HUES64 (cell line): ENCODE results near the gene USF1.
"Not testable (repeated sequence)": the region's sequence is repeated elsewhere in the genome, so short reads cannot be mapped to it uniquely, and the experiment has no call there.

Experiments
- H3K27ac ChIP-seq: 2 replicates; pipeline ENCODE4 v1.7.0; 2013; ENCODE audit warnings: low read depth, low read length, inconsistent platforms
- H3K27me3 ChIP-seq: 2 replicates; pipeline ENCODE4 v1.6.1; 2013; ENCODE audit warnings: mild to moderate bottlenecking, low read length; ENCODE audit not compliant: insufficient read depth
- H3K36me3 ChIP-seq: 2 replicates; pipeline ENCODE4 v1.6.1; 2013; ENCODE audit warnings: mild to moderate bottlenecking, low read length; ENCODE audit not compliant: insufficient read depth
- H3K4me1 ChIP-seq: 2 replicates; pipeline ENCODE4 v1.6.1; 2013; ENCODE audit warnings: mild to moderate bottlenecking, low read length, moderate library complexity; ENCODE audit not compliant: insufficient read depth
- H3K4me3 ChIP-seq: 2 replicates; pipeline ENCODE4 v1.5.1; 2013; ENCODE audit warnings: mild to moderate bottlenecking, low read length, moderate library complexity
- H3K9ac ChIP-seq: 2 replicates; pipeline ENCODE4 v1.6.1; 2013; ENCODE audit warnings: mild to moderate bottlenecking, low read depth, low read length
- H3K9me3 ChIP-seq: 2 replicates; pipeline ENCODE4 v1.6.1; 2013; ENCODE audit warnings: low read depth, low read length; ENCODE audit not compliant: insufficient read depth
- WGBS: fragments of 150-250, 120-280 bp; methylation state at CpG from one replicate; pipeline ENCODE4 v1.1.7; 2013; ENCODE audit warnings: missing lambda C conversion rate; 5-methylcytosine and 5-hydroxymethylcytosine counted together

Gene USF1

GRCh38 chr1:161017181-161017580 is 28.6 kb downstream of the USF1 start:
- H3K27me3 ChIP-seq, H3K36me3 ChIP-seq, H3K27ac ChIP-seq, H3K9me3 ChIP-seq, H3K9ac ChIP-seq: not testable (repeated sequence)
- WGBS: 58% methylated on average over 3 of the region's 7 CpGs
- peaks cover 44% of the 10 kb centered on the region for H3K4me1 ChIP-seq
- peak overlapping the region; percentile 13; the same call in 1 of the 2 replicates for H3K4me3 ChIP-seq

GRCh38 chr1:161016683-161017082 is 29.1 kb downstream of the USF1 start:
- H3K27ac ChIP-seq, H3K4me3 ChIP-seq, H3K9me3 ChIP-seq, H3K36me3 ChIP-seq, H3K27me3 ChIP-seq, H3K9ac ChIP-seq: not testable (repeated sequence)
- WGBS: 83% methylated on average over 1 of the region's 1 CpG
- H3K4me1 ChIP-seq: peaks cover 44% of the 10 kb centered on the region

GRCh38 chr1:161013488-161014230 is 32.1 kb downstream of the USF1 start:
- H3K27me3 ChIP-seq: no peaks in the 10 kb centered on the region
- H3K27ac ChIP-seq: peak overlapping the region; percentile 50
- peak overlapping the region; percentile 18; the same call in 1 of the 2 replicates for H3K4me3 ChIP-seq
- no peaks in the 10 kb centered on the region for H3K9me3 ChIP-seq
- H3K9ac ChIP-seq: 0 out of 2 replicates have a peak overlapping the region, but pooled peaks have one; percentile 0
- H3K36me3 ChIP-seq: peaks cover 9% of the 10 kb centered on the region; the same call in 1 of the 2 replicates
- WGBS: 75% methylated on average over 15 of the region's 15 CpGs
- H3K4me1 ChIP-seq: peaks cover 35% of the 10 kb centered on the region

- Histone ChIP-seq H3K36me3 (peaks cover 13% of the 10 kb centered on the region; the same call in 1 of the 2 replicates), H3K9ac (no peak overlapping the region), H3K4me1 (peaks cover 29% of the 10 kb centered on the region), H3K27ac (peak overlapping the region; percentile 48), H3K4me3 (no peak overlapping the region), H3K9me3 (no peaks in the 10 kb centered on the region), H3K27me3 (no peaks in the 10 kb centered on the region)
Measured at GRCh38 chr1:161013131-161013487, 32.7 kb downstream of the USF1 start.

- Histone ChIP-seq H3K27me3 (no peaks in the 10 kb centered on the region), H3K9me3 (no peaks in the 10 kb centered on the region), H3K4me1 (peaks cover 22% of the 10 kb centered on the region), H3K27ac (no peak overlapping the region), H3K9ac (no peak overlapping the region), H3K36me3 (peaks cover 18% of the 10 kb centered on the region), H3K4me3 (no peak overlapping the region)
- WGBS: 97% methylated on average over 2 of the region's 3 CpGs
Measured at GRCh38 chr1:161012420-161012819, 33.4 kb downstream of the USF1 start.

GRCh38 chr1:161009602-161010211 is 36.1 kb downstream of the USF1 start:
- H3K4me3 ChIP-seq: no peak overlapping the region
- no peaks in the 10 kb centered on the region for H3K9me3 ChIP-seq
- peaks cover 18% of the 10 kb centered on the region for H3K4me1 ChIP-seq
- H3K36me3 ChIP-seq: peaks cover 18% of the 10 kb centered on the region
- WGBS: 94% methylated on average over 7 of the region's 7 CpGs
- H3K27ac ChIP-seq: no peak overlapping the region
- no peak overlapping the region for H3K9ac ChIP-seq
- no peaks in the 10 kb centered on the region for H3K27me3 ChIP-seq

- Histone ChIP-seq H3K4me1 (peaks cover 13% of the 10 kb centered on the region), H3K9me3 (no peaks in the 10 kb centered on the region), H3K27me3 (no peaks in the 10 kb centered on the region), H3K36me3 (peaks cover 16% of the 10 kb centered on the region), H3K27ac (no peak overlapping the region), H3K9ac (no peak overlapping the region), H3K4me3 (no peak overlapping the region)
- 85% methylated on average over 2 of the region's 4 CpGs for WGBS
Measured at GRCh38 chr1:161008869-161009510, 36.8 kb downstream of the USF1 start.

GRCh38 chr1:161007369-161007768 is 38.4 kb downstream of the USF1 start:
- no peaks in the 10 kb centered on the region for H3K27me3 ChIP-seq
- no peak overlapping the region for H3K27ac ChIP-seq
- H3K9me3 ChIP-seq: no peaks in the 10 kb centered on the region
- H3K36me3 ChIP-seq: peaks cover 17% of the 10 kb centered on the region
- no peaks in the 10 kb centered on the region for H3K4me1 ChIP-seq
- 100% methylated on average over 1 of the region's 2 CpGs for WGBS
- H3K4me3 ChIP-seq: no peak overlapping the region
- no peak overlapping the region for H3K9ac ChIP-seq

GRCh38 chr1:161006563-161006962 is 39.2 kb downstream of the USF1 start:
- Histone ChIP-seq H3K9me3 (no peaks in the 10 kb centered on the region), H3K36me3 (peaks cover 22% of the 10 kb centered on the region), H3K27me3 (no peaks in the 10 kb centered on the region), H3K4me3 (no peak overlapping the region), H3K27ac (no peak overlapping the region), H3K4me1 (no peaks in the 10 kb centered on the region), H3K9ac (no peak overlapping the region)
- WGBS: 91% methylated on average over 8 of the region's 8 CpGs

- H3K27ac ChIP-seq: no peak overlapping the region
- H3K36me3 ChIP-seq: peaks cover 55% of the 10 kb centered on the region
- WGBS: 95% methylated on average over 5 of the region's 5 CpGs
Measured at GRCh38 chr1:161001525-161001924, 44.3 kb downstream of the USF1 start.

GRCh38 chr1:161000736-161001480 is 44.9 kb downstream of the USF1 start:
- H3K27me3 ChIP-seq: no peaks in the 10 kb centered on the region
- 96% methylated on average over 11 of the region's 11 CpGs for WGBS
- no peak overlapping the region for H3K9ac ChIP-seq
- no peak overlapping the region for H3K4me3 ChIP-seq
- no peaks in the 10 kb centered on the region for H3K4me1 ChIP-seq
- no peak overlapping the region for H3K27ac ChIP-seq
- H3K9me3 ChIP-seq: no peaks in the 10 kb centered on the region
- peaks cover 60% of the 10 kb centered on the region for H3K36me3 ChIP-seq

More at GRCh38 chr1:161001525-161001924, 44.3 kb downstream of the USF1 start:
- no peaks in the 10 kb centered on the region for H3K4me1 ChIP-seq
- H3K4me3 ChIP-seq: no peak overlapping the region
- no peaks in the 10 kb centered on the region for H3K27me3 ChIP-seq
- no peak overlapping the region for H3K9ac ChIP-seq
- H3K9me3 ChIP-seq: no peaks in the 10 kb centered on the region
